GM23338 (cell line): ENCODE results near the gene RASSF10. TPM values are rescaled to one million over a fixed set of nuclear protein-coding genes. Genes with fewer than 3 reads are reported as not detected.

Experiments used
- ATAC-seq: fragments of 200-7000 bp; cut with Tn5 transposase; 3 replicates; pipeline ENCODE4 v1.9.1; 2020
- DNase-seq: peaks from one replicate; pipeline ENCODE4 v3.0.0-alpha.2; 2015; ENCODE audit warnings: low spot score
- H2AFZ ChIP-seq: fragments of 200-600 bp; sonication (generic); 2 replicates; pipeline ENCODE4 v1.8.0; 2016; ENCODE audit warnings: antibody characterized with exemption, mild to moderate bottlenecking, moderate library complexity
- H3F3A ChIP-seq: fragments of 200-600 bp; sonication (generic); replicated peaks from 2 replicates; pipeline ENCODE4 v1.8.0; 2017; ENCODE audit warnings: antibody characterized with exemption, mixed run types, low read depth
- H3K27ac ChIP-seq: fragments of 200-600 bp; sonication (generic); 2 replicates; pipeline ENCODE4 v1.6.1; 2016; ENCODE audit warnings: low read depth
- H3K27me3 ChIP-seq: fragments of 200-600 bp; sonication (generic); 2 replicates; pipeline ENCODE4 v1.8.0; 2016; ENCODE audit warnings: mild to moderate bottlenecking, mixed run types, moderate library complexity; ENCODE audit not compliant: insufficient read depth
- H3K36me3 ChIP-seq: fragments of 200-600 bp; sonication (generic); 2 replicates; pipeline ENCODE4 v1.8.0; 2016; ENCODE audit warnings: mild to moderate bottlenecking; ENCODE audit not compliant: insufficient read depth
- H3K4me1 ChIP-seq: fragments of 200-600 bp; sonication (generic); 2 replicates; pipeline ENCODE4 v1.8.0; 2016; ENCODE audit warnings: mild to moderate bottlenecking, moderate library complexity; ENCODE audit not compliant: insufficient read depth
- H3K4me2 ChIP-seq: fragments of 200-600 bp; sonication (generic); 2 replicates; pipeline ENCODE4 v1.7.1; 2017; ENCODE audit warnings: mixed run types
- H3K4me3 ChIP-seq: fragments of 200-600 bp; sonication (generic); 2 replicates; pipeline ENCODE4 v1.6.1; 2016; ENCODE audit warnings: mixed run types
- H3K79me2 ChIP-seq: fragments of 200-600 bp; sonication (generic); replicated peaks from 2 replicates; pipeline ENCODE4 v1.8.0; 2017; ENCODE audit warnings: mild to moderate bottlenecking; ENCODE audit not compliant: insufficient read depth
- H3K9me2 ChIP-seq: fragments of 200-600 bp; sonication (generic); 2 replicates; pipeline ENCODE4 v1.8.0; 2017; ENCODE audit not compliant: insufficient read depth
- H4K20me1 ChIP-seq: fragments of 200-600 bp; sonication (generic); replicated peaks from 2 replicates; pipeline ENCODE4 v1.8.0; 2017; ENCODE audit warnings: mild to moderate bottlenecking; ENCODE audit not compliant: insufficient read depth
- H3K27ac Mint-ChIP-seq: 2 replicates; pipeline ENCODE4 v1.8.0; 2020; ENCODE audit warnings: inconsistent platforms, mild to moderate bottlenecking, moderate library complexity, mixed read lengths
- H3K27me3 Mint-ChIP-seq: 3 replicates; pipeline ENCODE4 v1.8.0; 2022; ENCODE audit warnings: low read depth, mild to moderate bottlenecking, moderate library complexity, mixed read lengths, inconsistent platforms; ENCODE audit not compliant: insufficient read depth, poor library complexity
- H3K36me3 Mint-ChIP-seq: 3 replicates; pipeline ENCODE4 v1.8.0; 2021; ENCODE audit warnings: low read depth, mild to moderate bottlenecking, inconsistent platforms, moderate library complexity, mixed read lengths
- H3K4me1 Mint-ChIP-seq: 3 replicates; pipeline ENCODE4 v1.8.0; 2020; ENCODE audit warnings: mild to moderate bottlenecking, inconsistent platforms, mixed read lengths
- H3K4me3 Mint-ChIP-seq: 3 replicates; pipeline ENCODE4 v1.8.0; 2021; ENCODE audit warnings: moderate library complexity, mild to moderate bottlenecking, inconsistent platforms, mixed read lengths
- H3K9me3 Mint-ChIP-seq: 3 replicates; pipeline ENCODE4 v1.8.0; 2020; ENCODE audit warnings: moderate library complexity, mild to moderate bottlenecking, inconsistent platforms, mixed read lengths
- CREB1 ChIP-seq: fragments of 250-450 bp; sonication (Bioruptor Pico); IDR thresholded peaks from 2 replicates; pipeline ENCODE4 v1.5.0; 2020; ENCODE audit warnings: low read depth, mild to moderate bottlenecking, moderate library complexity
- CTCF ChIP-seq, 2 experiments: fragments of 200-600 bp in 1 of 2; sonication (generic) in 1 of 2; conservative IDR thresholded peaks; 2 replicates each; pipeline versions ENCODE4 v1.5.1 to v1.6.1; 2016 to 2017; ENCODE audit warnings: antibody characterized with exemption in 2 of 2, low read depth in 2 of 2, mild to moderate bottlenecking in 2 of 2, moderate library complexity in 1 of 2
- ETS1 ChIP-seq: IDR thresholded peaks from 2 replicates; pipeline ENCODE4 v1.6.1; 2016; ENCODE audit warnings: antibody characterized with exemption
- EZH2 ChIP-seq: fragments of 200-600 bp; sonication (generic); IDR thresholded peaks from one replicate; pipeline ENCODE4 v1.8.0; 2017; ENCODE audit warnings: antibody characterized with exemption, mild to moderate bottlenecking, low read depth; ENCODE audit not compliant: unreplicated experiment
- EZH2phosphoT487 ChIP-seq: fragments of 200-600 bp; sonication (generic); IDR thresholded peaks from one replicate; pipeline ENCODE4 v1.8.1; 2018; ENCODE audit warnings: antibody characterized with exemption; ENCODE audit not compliant: unreplicated experiment
- JUNB ChIP-seq: IDR thresholded peaks from one replicate; pipeline ENCODE4 v1.6.1; 2016; ENCODE audit warnings: antibody characterized with exemption; ENCODE audit not compliant: unreplicated experiment
- NANOG ChIP-seq: IDR thresholded peaks from 2 replicates; pipeline ENCODE4 v1.6.1; 2016; ENCODE audit warnings: antibody characterized with exemption, borderline replicate concordance
- POLR2AphosphoS5 ChIP-seq: IDR thresholded peaks from 2 replicates; pipeline ENCODE4 v1.6.1; 2016; ENCODE audit warnings: antibody characterized with exemption, low read depth
- REST ChIP-seq: IDR thresholded peaks from one replicate; pipeline ENCODE4 v1.6.1; 2018; ENCODE audit warnings: antibody characterized with exemption; ENCODE audit not compliant: unreplicated experiment
- STAT1 ChIP-seq: IDR thresholded peaks from one replicate; pipeline ENCODE4 v1.6.1; 2016; ENCODE audit warnings: antibody characterized with exemption; ENCODE audit not compliant: unreplicated experiment
- ZNF114 ChIP-seq: fragments of 250-450 bp; sonication (Bioruptor Pico); IDR thresholded peaks from 2 replicates; pipeline ENCODE4 v1.5.0; 2020; ENCODE audit warnings: mild to moderate bottlenecking, moderate library complexity
- ZNF331 ChIP-seq: fragments of 250-450 bp; sonication (Bioruptor Pico); IDR thresholded peaks from 2 replicates; pipeline ENCODE4 v1.5.0; 2020; ENCODE audit warnings: low read depth, mild to moderate bottlenecking, moderate library complexity
- ZNF462 ChIP-seq: fragments of 250-450 bp; sonication (Bioruptor Pico); IDR thresholded peaks from 2 replicates; pipeline ENCODE4 v1.5.0; 2020; ENCODE audit warnings: mild to moderate bottlenecking, moderate library complexity
- polyA plus RNA-seq: library from polyadenylated mRNA; unstranded; fragments of >200 nt; fragmentation: Nextera tagmentation; extraction: Ambion mirVana; gene quantifications from 2 replicates; pipeline ENCODE4 v1.2.1, GENCODE V29; 2016
- total RNA-seq: library from RNA; depleted of rRNA; stranded (reverse); fragments of >200 nt; shearing (Covaris generic); gene quantifications from 2 replicates; pipeline ENCODE4 v1.2.3, GENCODE V29; 2014

Gene RASSF10
- total and polyA plus RNA-seq, 2 experiments from 2014 or later = 0.13 to 1.8 TPM

GRCh38 chr11:13035711-13036110, 26.6 kb downstream of the RASSF10 start:
- Histone ChIP-seq H3K4me3 (no peak overlapping the region), H3K36me3 (no peaks in the 10 kb centered on the region), H3K27ac (no peak overlapping the region), H3K27me3 (no peaks in the 10 kb centered on the region), H3K4me2 (no peak overlapping the region), H4K20me1 (no peaks in the 10 kb centered on the region), H3F3A (no peaks in the 10 kb centered on the region), H3K4me1 (no peaks in the 10 kb centered on the region), H3K9me2 (no peaks in the 10 kb centered on the region), H2AFZ (no peak overlapping the region), H3K79me2 (no peaks in the 10 kb centered on the region)
- ATAC-seq (no peak), DNase-seq (no peak)
- no peaks in the 10 kb centered on the region for H3K9me3 Mint-ChIP-seq
- H3K27ac Mint-ChIP-seq = no peak overlapping the region
- H3K36me3 Mint-ChIP-seq = no peaks in the 10 kb centered on the region
- H3K4me3 Mint-ChIP-seq = no peak overlapping the region
- TF ChIP-seq ZNF462 (CRISPR knock-in tag) (no peak), ZNF114 (no peak), JUNB (no peak), ETS1 (no peak), ZNF331 (CRISPR knock-in tag) (no peak), EZH2phosphoT487 (no peak), STAT1 (no peak), EZH2 (no peak), POLR2AphosphoS5 (no peak), REST (no peak), CREB1 (CRISPR knock-in tag) (no peak), CTCF (conservative IDR thresholded peaks at IDR 0.05; ENCODE audit: low read depth in 2 of 2) (no peak), NANOG (no peak)
- H3K4me1 Mint-ChIP-seq = no peaks in the 10 kb centered on the region
- H3K27me3 Mint-ChIP-seq = no peaks in the 10 kb centered on the region
